Cardiac fibroblast (primary cell): ENCODE data around the gene CCT5.

Experiments
- DNase-seq, 2 donors: peaks; one replicate each; pipeline versions ENCODE4 v3.0.0 to v3.0.0-alpha.2; 2010; ENCODE audit warnings: low read depth in 2 of 2
- H3K4me3 ChIP-seq, 2 donors: replicated peaks in 1 of 2; 1 replicate in 1 of 2; 2 replicates in 1 of 2; pipeline ENCODE4 v1.5.1; 2011; ENCODE audit warnings: low read depth in 2 of 2, low read length in 2 of 2, mild to moderate bottlenecking in 2 of 2, moderate library complexity in 1 of 2
- CTCF ChIP-seq: IDR thresholded peaks from one replicate; pipeline ENCODE4 v1.5.1; 2011; ENCODE audit warnings: low read depth, mild to moderate bottlenecking, low read length, inconsistent platforms

Gene CCT5

DNA sequence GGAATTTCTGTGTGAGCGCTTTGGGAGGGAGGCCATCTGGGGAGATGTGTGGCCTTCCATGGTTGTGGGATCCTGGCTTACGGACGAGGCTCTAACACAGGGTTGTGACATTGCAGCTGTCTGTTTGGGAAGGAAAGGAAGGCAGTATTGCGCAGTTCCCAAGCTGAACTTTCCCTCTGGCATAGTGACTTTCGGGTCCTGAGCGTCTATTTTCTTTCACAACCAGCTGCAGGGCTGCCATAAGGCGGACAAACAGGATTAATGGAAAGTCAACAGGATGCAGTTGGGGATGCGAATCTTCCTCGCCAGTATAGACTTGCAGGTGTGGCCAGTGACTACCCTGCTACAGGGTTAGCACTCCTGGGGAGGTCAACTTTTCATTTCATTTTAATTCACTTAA is 25.9 kb downstream of the CCT5 start:
- DNase-seq: no peak
- no peak overlapping the region for H3K4me3 ChIP-seq

DNA sequence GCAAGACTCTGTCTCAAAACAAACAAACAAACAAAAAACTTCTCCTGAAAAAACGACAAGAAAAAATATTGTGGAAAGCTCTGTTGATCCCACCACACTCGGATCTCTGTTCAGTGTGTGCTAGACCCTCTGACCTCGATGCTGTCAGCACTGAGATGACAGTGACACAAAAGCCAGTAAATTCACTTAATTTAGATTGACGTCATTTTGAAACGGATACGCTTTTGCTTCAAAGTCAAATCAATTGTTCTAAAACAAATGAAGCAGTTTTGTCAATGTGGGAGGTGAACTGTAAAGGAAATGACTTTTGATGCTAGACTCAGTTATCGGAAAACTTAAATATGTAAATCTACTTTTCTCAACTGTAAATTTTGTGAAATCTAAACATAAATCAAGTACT is 26.6 kb downstream of the CCT5 start:
- no peak overlapping the region for H3K4me3 ChIP-seq
- TF ChIP-seq CTCF: no peak
- DNase-seq: no peak

More for the DNA sequence above, 25.9 kb downstream of the CCT5 start:
- no peak for TF ChIP-seq CTCF

DNA sequence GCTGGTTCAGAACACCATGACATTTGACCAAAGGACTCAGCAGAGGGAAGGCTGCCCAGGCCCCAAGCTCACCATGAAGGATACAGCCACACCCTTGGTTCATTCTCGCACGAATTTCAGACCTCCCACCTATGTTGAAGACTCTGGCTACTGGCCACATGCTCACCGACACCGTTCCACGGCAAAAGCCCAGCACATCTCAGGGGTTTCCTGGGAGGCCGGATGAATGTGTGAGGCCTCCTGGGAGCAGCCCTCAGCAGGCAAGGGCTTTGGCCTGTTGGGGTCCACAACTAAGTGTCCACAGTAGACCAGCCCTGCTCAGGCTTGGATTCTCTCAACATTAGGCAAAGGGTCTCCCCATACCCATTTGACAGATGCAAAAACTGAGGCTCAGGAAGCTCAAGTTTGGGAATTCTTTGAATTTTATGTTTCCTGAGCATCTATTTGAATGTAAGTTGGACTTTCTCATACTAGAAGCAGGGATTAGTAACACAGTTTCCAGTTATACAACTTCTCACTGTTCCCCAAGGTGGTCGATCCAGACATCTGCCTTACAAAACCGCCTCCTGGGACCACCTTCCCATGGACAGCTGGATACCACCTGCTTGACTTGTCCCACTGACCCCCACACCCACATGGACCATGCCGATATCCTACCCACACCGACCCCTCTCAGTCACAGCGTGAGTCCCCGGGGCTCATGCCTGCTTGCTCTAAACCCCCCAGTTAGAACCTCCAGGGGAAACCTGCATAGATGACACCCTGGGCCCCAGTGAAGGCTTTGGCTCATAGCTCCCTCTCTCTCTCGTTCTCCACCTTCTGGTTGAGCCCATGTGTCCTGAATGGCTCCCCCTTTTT is 27.9 kb downstream of the CCT5 start:
- no peak overlapping the region for H3K4me3 ChIP-seq
- no peak for DNase-seq
- TF ChIP-seq CTCF: no peak

GRCh38 chr5:10278658-10279279 is 28.7 kb downstream of the CCT5 start:
- no peak for DNase-seq
- TF ChIP-seq CTCF: no peak

DNA sequence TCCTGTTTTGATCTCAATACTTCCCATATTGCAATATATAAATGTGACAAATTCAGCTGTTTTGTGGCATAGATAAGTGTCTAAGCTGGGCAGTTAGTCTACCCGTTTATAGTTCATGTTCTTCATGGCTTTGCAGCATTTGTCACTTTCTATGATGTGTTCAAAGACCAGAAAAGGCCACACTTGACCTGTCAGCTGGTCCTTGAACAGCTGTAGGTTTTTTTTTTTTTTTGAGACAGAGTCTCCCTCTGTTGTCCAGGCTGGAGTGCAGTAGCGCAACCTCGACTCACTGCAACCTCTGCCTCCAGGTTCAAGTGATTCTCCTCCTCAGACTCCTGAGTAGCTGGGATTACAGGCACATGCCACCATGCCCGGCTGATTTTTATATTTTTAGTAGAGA is 29.2 kb downstream of the CCT5 start:
- no peak for TF ChIP-seq CTCF
- H3K4me3 ChIP-seq: no peak overlapping the region
- no peak for DNase-seq

More at GRCh38 chr5:10278658-10279279, 28.7 kb downstream of the CCT5 start:
- no peak overlapping the region for H3K4me3 ChIP-seq

GRCh38 chr5:10279925-10280720 is 30.0 kb downstream of the CCT5 start:
- no peak for TF ChIP-seq CTCF
- DNase-seq: no peak
- H3K4me3 ChIP-seq: no peak overlapping the region
